G401 (cell line): ENCODE data around the gene NSG1. TPM values are rescaled to one million over a fixed set of nuclear protein-coding genes. Genes with fewer than 3 reads are reported as not detected.

ENCODE experiments used
- DNase-seq: peaks from one replicate; pipeline ENCODE4 v3.0.0-alpha.2; 2015; ENCODE audit warnings: low spot score
- in situ Hi-C: cut with HindIII; loops from 2 replicates; pipeline ENCODE4 v1.10.0; 2016; ENCODE audit warnings: low sequenced_read_pairs, mixed read lengths
- total RNA-seq: library from RNA; depleted of rRNA; stranded (reverse); fragments of >200 nt; shearing (Covaris generic); gene quantifications from 2 replicates; pipeline ENCODE4 v1.2.3, GENCODE V29; 2014

Gene NSG1
- total RNA-seq, 1 experiment from 2014 or later: 33.8 TPM

- in situ Hi-C loops: loop anchor here (5.0 kb wide), 1 partner anchor 92 kb away; no protein-coding TSS in a partner anchor
- DNase-seq: no peak
These were observed 22.3 kb upstream of the NSG1 start for GRCh38 chr4:4364486-4365208.

- DNase-seq: no peak
- in situ Hi-C loops: loop anchor here (5.0 kb wide), 1 partner anchor 97 kb away; no protein-coding TSS in a partner anchor
These were observed 17.9 kb upstream of the NSG1 start for GRCh38 chr4:4368809-4369580.

GRCh38 chr4:4374388-4375098 lies 12.4 kb upstream of the NSG1 start:
- no peak for DNase-seq
- in situ Hi-C loops: no loop called here

GRCh38 chr4:4376074-4376473 lies 10.8 kb upstream of the NSG1 start:
- DNase-seq: no peak
- in situ Hi-C loops: no loop called here

GRCh38 chr4:4377191-4377590 lies 9.7 kb upstream of the NSG1 start:
- no peak for DNase-seq
- in situ Hi-C loops: no loop called here

GRCh38 chr4:4377732-4378460 lies 9.0 kb upstream of the NSG1 start:
- DNase-seq: no peak
- in situ Hi-C loops: no loop called here

- in situ Hi-C loops: no loop called here
- DNase-seq: no peak
These were observed 7.3 kb upstream of the NSG1 start for GRCh38 chr4:4379540-4380087.

GRCh38 chr4:4383085-4383484 lies 3.8 kb upstream of the NSG1 start:
- DNase-seq: no peak
- in situ Hi-C loops: no loop called here

GRCh38 chr4:4384837-4385236 lies 2.1 kb upstream of the NSG1 start:
- DNase-seq: peak; percentile 65
- in situ Hi-C loops: no loop called here

GRCh38 chr4:4385729-4386295 lies 1.1 kb upstream of the NSG1 start:
- in situ Hi-C loops: no loop called here
- DNase-seq: no peak

- in situ Hi-C loops: no loop called here
- DNase-seq: peak; percentile 33
These were observed 586 bp upstream of the NSG1 start for GRCh38 chr4:4386296-4386735.

- DNase-seq: peak; percentile 60
- in situ Hi-C loops: no loop called here
These were observed 819 bp downstream of the NSG1 start for GRCh38 chr4:4387531-4388310.

- in situ Hi-C loops: no loop called here
These were observed 1.4 kb downstream of the NSG1 start for GRCh38 chr4:4388311-4388790.

GRCh38 chr4:4388836-4389575 lies 2.1 kb downstream of the NSG1 start:
- in situ Hi-C loops: no loop called here
- DNase-seq: peak; percentile 94

More at GRCh38 chr4:4388311-4388790, 1.4 kb downstream of the NSG1 start:
- peak; percentile 42 for DNase-seq

- DNase-seq: no peak
- in situ Hi-C loops: no loop called here
These were observed 3.1 kb downstream of the NSG1 start for GRCh38 chr4:4390046-4390445.

GRCh38 chr4:4390515-4391240 lies 3.8 kb downstream of the NSG1 start:
- no peak for DNase-seq
- in situ Hi-C loops: no loop called here
